Measurements from ENCODE around the gene CAMK1G.

The CAMK1G gene

GRCh38 chr1:209600541-209600940 is 17.0 kb downstream of the CAMK1G start:
- DNase-seq (ENCODE audit: low read depth in 2 of 2) = no peak

GRCh38 chr1:209601809-209602657 is 18.5 kb downstream of the CAMK1G start:
- DNase-seq (ENCODE audit: low read depth in 2 of 2) = no peak

DNA sequence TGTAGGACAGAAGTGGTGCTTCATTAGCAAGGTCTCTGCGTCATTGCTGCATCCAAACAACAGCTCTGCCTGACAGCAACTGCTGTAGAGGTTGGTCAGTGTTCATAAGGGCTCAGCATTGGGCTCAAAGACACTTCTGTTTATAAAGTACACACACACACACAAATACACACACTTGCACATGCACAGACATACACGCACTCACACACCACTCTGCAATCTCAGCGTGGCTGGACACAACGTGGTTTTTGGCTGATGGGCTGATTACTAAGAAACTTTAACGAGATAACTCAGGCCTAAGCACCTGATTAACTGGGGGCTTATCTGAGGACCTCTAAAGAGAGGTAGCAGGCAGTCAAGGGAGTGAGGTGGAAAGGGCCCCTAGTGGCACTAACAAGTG is 20.4 kb downstream of the CAMK1G start:
- DNase-seq (ENCODE audit: low read depth in 2 of 2) = no peak

DNA sequence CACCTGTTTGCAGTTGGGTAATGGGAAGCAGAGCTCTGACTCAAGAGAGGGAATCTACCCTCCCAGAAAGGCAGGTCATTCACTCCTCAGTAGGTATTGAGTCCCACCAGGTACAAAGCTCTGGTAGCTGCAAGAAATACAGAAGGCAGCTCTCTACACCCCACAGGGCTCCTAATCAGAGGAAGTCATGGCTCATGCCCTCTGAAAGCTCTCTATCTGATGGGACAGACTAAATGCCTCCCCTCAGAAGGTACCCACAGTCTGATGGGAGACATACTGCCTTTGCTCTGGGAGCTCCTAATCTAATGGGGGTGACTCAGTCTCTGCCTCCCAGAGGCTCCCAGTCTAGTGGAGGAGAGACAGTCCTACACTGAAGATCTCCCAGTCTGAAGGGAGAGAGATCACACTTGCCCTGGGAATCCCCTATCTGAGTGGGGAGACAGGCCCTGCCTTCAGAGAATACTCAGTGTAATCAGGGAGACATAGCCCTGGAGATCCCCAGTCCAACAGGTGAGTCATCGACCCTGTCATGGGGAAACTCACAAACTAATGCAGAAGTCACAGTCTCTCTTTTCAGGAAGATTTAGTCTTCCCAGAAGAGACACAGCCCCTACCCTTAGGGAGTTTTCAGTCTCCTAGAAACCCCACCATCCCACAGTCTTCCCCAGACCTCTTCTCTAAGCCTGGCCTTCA is 23.7 kb downstream of the CAMK1G start:
- no peak for DNase-seq (ENCODE audit: low read depth in 2 of 2)

- no peak for DNase-seq (ENCODE audit: low read depth in 2 of 2)
Observed at GRCh38 chr1:209607795-209608178, 24.3 kb downstream of the CAMK1G start.

DNA sequence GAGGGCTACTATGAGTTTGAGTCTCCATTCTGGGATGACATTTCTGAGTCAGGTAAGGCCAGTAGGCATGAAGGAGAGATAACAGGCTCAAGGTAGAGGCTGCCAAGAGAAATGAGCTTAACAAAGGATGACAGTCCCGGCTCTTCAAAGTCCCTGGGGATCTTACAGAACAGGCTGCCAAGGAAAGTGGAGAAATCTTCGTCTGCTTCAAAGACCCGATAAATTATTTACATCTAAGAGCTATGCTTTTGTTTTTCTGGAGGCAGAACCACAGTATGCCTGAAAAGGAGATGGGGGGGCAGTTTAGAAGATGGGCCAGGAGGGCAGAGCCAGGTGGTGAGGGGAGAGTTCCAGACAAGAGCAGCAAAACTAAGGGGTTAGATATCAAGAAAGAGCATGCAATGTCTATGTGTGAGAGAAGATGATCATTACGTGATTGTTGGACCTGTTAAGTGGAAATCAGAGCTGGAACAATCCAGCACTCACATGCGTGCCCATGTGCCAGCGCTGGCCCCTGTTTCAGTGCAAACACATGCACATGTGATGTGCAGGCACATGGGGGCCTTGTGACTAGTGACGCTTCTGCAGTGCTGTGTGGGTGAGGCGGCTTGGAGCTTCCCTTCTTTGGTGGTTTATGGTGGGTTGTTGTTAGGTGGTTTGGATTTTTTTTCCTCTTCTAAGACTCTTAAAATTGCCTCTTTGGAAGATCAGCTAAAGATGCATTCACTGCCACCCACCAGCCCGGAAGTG is 25.7 kb downstream of the CAMK1G start:
- DNase-seq (ENCODE audit: low read depth in 2 of 2) = no peak

- no peak for DNase-seq (ENCODE audit: low read depth in 2 of 2)
Observed at GRCh38 chr1:209609791-209610630, 26.5 kb downstream of the CAMK1G start.

GRCh38 chr1:209610631-209610905 is 27.1 kb downstream of the CAMK1G start:
- DNase-seq (ENCODE audit: low read depth in 2 of 2) = no peak

- no peak for DNase-seq (ENCODE audit: low read depth in 2 of 2)
Observed at GRCh38 chr1:209611771-209612570, 28.5 kb downstream of the CAMK1G start.

GRCh38 chr1:209612646-209613399 is 29.3 kb downstream of the CAMK1G start:
- DNase-seq (ENCODE audit: low read depth in 2 of 2) = no peak

DNA sequence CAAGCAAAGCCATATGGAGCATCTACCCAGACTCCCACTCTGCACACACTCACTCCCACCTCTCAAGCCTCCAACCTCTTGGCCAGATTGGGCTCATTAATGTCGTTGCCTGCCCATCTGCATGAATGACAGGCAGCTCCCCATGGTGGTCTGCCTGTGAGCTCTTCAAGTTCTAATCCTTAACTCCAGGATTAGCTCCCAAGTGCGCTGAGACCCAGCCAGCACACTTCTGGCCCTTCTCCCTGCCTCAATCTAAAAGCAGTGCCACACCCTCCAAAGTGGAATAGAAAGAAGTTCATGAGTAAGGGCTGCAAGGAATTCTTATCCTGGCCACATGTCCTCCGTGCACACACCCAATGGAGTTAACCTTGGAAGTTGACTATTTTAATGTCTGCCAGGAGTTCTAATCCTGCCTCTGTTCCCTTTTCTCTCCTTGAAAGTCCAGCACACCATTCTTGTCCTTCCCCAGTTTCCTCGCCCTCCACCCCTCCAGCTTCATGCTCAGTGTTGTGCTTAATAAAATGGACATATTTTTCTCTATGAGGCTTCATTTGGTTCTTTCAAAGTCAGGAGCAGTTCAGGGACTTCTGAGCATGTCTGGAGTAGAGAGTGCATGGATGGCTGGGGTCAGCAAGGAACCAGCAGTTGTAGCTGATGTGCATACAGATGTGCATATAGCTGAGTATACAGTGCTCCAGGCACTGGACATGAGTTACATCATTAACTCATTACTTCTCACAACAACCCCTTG is 30.1 kb downstream of the CAMK1G start:
- DNase-seq (ENCODE audit: low read depth in 2 of 2) = no peak

DNA sequence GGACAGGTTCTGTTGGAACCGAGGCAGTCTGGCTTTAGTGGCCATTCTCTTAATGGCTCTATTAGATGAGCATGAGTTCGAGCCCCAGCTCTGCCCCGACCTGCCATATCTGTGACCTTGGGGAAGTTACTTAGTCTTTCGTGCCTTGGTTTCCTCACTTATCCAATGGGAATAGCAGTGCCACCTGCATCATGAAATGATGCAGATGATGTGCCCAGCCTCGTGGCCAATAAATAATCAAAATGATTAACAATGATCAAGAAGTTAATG is 30.6 kb downstream of the CAMK1G start:
- DNase-seq (ENCODE audit: low read depth in 2 of 2) = no peak

- DNase-seq (ENCODE audit: low read depth in 2 of 2) = no peak
Observed at GRCh38 chr1:209614906-209615305, 31.4 kb downstream of the CAMK1G start.

DNA sequence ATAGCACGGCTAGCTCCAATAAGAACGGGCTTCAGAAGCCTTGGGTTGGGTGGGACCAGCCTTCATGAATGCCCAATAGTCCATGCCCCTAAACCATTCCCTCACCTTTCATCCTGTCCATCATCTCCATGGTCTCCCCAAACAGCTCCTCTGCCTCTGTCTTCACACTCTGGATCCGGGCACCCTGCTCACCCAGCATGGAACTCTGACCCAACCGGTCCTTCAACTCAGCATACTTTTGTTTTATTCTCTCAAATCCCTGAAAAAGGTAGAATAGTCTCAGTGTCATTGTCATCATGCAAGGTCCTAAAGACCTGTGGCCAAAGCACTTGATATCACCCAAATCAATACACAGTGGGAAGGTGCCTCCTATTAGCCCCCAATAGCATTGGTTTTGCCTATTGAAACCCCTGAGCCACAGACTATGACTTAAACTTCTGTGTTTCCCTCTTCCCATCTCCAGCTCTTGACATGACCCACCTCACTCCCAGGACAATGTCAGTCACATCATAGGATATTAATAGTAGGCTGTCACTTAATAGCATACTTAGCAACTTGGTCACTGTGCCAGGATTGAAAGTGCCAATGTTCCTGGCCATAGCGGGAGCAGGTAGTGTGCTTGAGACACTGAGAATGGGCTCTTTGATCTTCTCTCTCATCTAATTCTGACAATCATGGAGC is 33.0 kb downstream of the CAMK1G start:
- DNase-seq (ENCODE audit: low read depth in 2 of 2) = no peak

- DNase-seq (ENCODE audit: low read depth in 2 of 2) = no peak
Observed at GRCh38 chr1:209617047-209617673, 33.6 kb downstream of the CAMK1G start.

GRCh38 chr1:209617755-209618154 is 34.2 kb downstream of the CAMK1G start:
- no peak for DNase-seq (ENCODE audit: low read depth in 2 of 2)

DNA sequence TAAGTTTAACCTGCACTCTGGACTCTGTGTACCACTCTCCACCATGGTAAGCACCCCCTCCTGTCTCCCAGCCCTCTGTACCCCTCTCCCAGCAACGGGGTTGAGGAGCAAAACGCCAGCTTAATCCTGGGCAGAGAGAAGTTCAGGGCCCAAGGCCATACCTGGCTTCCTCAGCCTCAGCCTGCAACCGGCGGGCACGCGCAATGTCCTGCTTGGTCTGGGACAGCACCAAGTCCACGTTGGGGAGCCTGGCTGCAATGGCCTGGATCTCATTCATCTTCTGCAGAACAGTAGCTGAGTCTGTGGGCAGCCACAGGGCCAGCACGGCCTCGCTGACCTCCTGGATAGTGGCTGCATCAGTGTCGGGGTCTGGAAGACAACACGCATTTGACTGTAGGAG is 34.8 kb downstream of the CAMK1G start:
- no peak for DNase-seq (ENCODE audit: low read depth in 2 of 2)

DNA sequence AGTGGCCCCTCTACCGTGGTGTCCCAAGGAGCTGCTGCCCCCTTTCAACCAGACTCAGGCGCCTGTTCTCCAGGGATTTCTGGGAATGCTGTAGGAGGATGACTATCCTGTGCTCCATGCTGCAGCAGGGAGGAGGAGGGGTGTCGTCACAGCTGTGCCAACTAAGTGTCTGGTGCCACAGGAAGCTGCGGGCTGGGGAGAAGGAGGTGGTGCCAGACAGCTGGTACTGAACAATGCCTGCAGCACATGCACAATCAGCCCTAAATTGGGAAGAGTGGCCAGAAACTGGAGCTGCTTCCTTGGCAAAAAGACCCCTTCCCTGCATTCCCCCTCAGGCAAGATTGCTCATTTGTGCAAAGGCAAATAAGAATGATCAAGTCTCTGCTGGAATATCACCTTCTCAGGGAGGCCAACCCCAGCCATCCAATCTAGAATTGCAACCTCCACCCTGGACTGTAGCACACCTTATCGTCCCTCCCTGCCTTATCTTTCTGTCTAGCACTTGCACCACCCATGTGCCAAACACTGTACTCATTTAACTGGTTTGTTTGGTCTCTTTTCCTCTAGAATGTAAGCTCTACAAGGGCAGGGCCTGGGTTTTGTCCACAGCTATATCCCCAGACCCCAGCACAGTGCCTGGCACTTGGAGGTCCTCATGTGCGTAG is 35.4 kb downstream of the CAMK1G start:
- DNase-seq (ENCODE audit: low read depth in 2 of 2) = no peak
